Hepatocyte (in vitro differentiated cells): ENCODE data around the gene TSNAX. TPM values are rescaled to one million over a fixed set of nuclear protein-coding genes. Genes with fewer than 3 reads are reported as not detected.

Experiments used
- DNase-seq: peaks from one replicate; pipeline ENCODE4 v3.0.0-alpha.2; 2016; ENCODE audit warnings: low spot score
- H2AFZ ChIP-seq: fragments of 200-600 bp; sonication (generic); 2 replicates; pipeline ENCODE4 v1.6.0; 2016; ENCODE audit warnings: antibody characterized with exemption, mild to moderate bottlenecking
- H3K27ac ChIP-seq: fragments of 200-600 bp; sonication (generic); 2 replicates; pipeline ENCODE4 v1.5.1; 2016; ENCODE audit warnings: mild to moderate bottlenecking
- H3K27me3 ChIP-seq: fragments of 200-600 bp; sonication (generic); 2 replicates; pipeline ENCODE4 v1.6.1; 2016
- H3K36me3 ChIP-seq: fragments of 200-600 bp; sonication (generic); replicated peaks from 2 replicates; pipeline ENCODE4 v1.5.1; 2016; ENCODE audit warnings: low read depth; ENCODE audit not compliant: insufficient read depth
- H3K4me1 ChIP-seq: fragments of 200-600 bp; sonication (generic); 2 replicates; pipeline ENCODE4 v1.5.1; 2016; ENCODE audit warnings: mild to moderate bottlenecking, moderate library complexity; ENCODE audit not compliant: insufficient read depth
- H3K4me2 ChIP-seq: fragments of 200-600 bp; sonication (generic); 2 replicates; pipeline ENCODE4 v1.6.0; 2016
- H3K4me3 ChIP-seq: fragments of 200-600 bp; sonication (generic); 2 replicates; pipeline ENCODE4 v1.5.1; 2016; ENCODE audit warnings: mild to moderate bottlenecking
- H3K79me2 ChIP-seq: fragments of 200-600 bp; sonication (generic); 2 replicates; pipeline ENCODE4 v1.6.0; 2017; ENCODE audit warnings: mild to moderate bottlenecking
- H3K9me2 ChIP-seq: fragments of 200-600 bp; sonication (generic); replicated peaks from 2 replicates; pipeline ENCODE4 v1.6.0; 2017; ENCODE audit warnings: mild to moderate bottlenecking; ENCODE audit not compliant: insufficient read depth
- H3K9me3 ChIP-seq: fragments of 200-600 bp; sonication (generic); 2 replicates; pipeline ENCODE4 v1.5.1; 2016; ENCODE audit warnings: low read depth, mild to moderate bottlenecking
- H4K20me1 ChIP-seq: fragments of 200-600 bp; sonication (generic); 2 replicates; pipeline ENCODE4 v1.6.0; 2016; ENCODE audit warnings: mild to moderate bottlenecking; ENCODE audit not compliant: insufficient read depth, poor library complexity, severe bottlenecking
- EZH2 ChIP-seq: fragments of 200-600 bp; sonication (generic); IDR thresholded peaks from 2 replicates; pipeline ENCODE4 v1.6.1; 2016; ENCODE audit warnings: antibody characterized with exemption, mild to moderate bottlenecking, borderline replicate concordance
- EZH2phosphoT487 ChIP-seq: fragments of 200-600 bp; sonication (generic); IDR thresholded peaks from one replicate; pipeline ENCODE4 v1.6.1; 2018; ENCODE audit warnings: antibody characterized with exemption, mild to moderate bottlenecking, low read depth, moderate library complexity; ENCODE audit not compliant: unreplicated experiment, severe bottlenecking
- WGBS: methylation state at CpG from one replicate; pipeline ENCODE4 v1.1.6; 2016; ENCODE audit warnings: low lambda C conversion rate; ENCODE audit errors: missing lambda C conversion rate; 5-methylcytosine and 5-hydroxymethylcytosine counted together
- polyA plus RNA-seq: library from polyadenylated mRNA; unstranded; fragments of >200 nt; fragmentation: Nextera tagmentation; extraction: Ambion mirVana; gene quantifications from 2 replicates; pipeline ENCODE4 v1.2.1, GENCODE V29; 2016
- total RNA-seq: library from RNA; depleted of rRNA; stranded (reverse); fragments of >200 nt; gene quantifications from 2 replicates; pipeline ENCODE4 v1.2.3, GENCODE V29; 2014
- TF ChIP-seq, protein P1 (sequence below): fragments of 200-600 bp; sonication (generic); IDR thresholded peaks from 2 replicates; pipeline ENCODE4 v1.5.1; 2016; ENCODE audit warnings: antibody characterized with exemption, mild to moderate bottlenecking; ENCODE audit not compliant: poor library complexity

Gene TSNAX
- total and polyA plus RNA-seq, 2 experiments from 2014 or later: 26.8 to 42.2 TPM

DNA sequence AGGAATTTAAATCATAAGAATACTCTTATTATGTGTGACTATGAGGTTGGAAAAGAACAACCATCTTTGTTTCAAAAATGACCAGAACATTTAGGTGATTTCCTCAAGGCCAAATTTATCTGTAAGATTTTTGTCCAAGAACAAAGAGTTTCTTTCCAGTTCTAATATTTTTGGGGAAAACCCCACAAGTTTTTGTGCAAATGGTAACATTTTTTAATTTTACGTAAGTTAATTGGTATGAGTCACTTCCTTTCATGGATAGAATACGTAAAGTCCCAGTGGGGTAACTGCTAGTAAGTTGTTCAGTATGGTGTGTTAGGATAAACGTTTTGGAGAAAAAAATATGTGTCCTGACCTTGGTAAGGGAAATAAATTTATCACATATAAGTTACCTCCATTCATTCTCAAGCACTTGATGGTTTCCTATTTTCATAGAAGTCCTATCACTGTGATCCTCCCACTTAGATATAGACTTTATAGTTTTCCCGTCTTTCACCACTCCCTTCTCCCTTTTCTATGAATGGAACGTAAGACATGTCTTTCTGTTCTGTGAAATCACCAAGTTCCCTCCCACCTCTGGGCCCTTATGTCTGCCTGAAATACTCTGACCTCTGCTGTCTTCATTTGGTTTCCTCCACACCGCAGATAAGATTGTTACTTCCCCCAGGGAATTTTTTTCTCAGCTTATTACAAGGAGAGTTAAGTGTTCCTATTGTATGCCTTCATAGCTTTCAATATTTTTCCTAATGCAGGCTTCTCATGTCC, 34.9 kb upstream of the TSNAX start:
- WGBS: 62% methylated on average over 6 of the region's 6 CpGs
- H3K4me3 ChIP-seq: no peak overlapping the region
- no peaks in the 10 kb centered on the region for H3K9me2 ChIP-seq
- no peak for DNase-seq
- no peaks in the 10 kb centered on the region for H3K79me2 ChIP-seq
- TF ChIP-seq EZH2phosphoT487 (no peak), EZH2 (no peak)
- TF ChIP-seq, protein P1, sequence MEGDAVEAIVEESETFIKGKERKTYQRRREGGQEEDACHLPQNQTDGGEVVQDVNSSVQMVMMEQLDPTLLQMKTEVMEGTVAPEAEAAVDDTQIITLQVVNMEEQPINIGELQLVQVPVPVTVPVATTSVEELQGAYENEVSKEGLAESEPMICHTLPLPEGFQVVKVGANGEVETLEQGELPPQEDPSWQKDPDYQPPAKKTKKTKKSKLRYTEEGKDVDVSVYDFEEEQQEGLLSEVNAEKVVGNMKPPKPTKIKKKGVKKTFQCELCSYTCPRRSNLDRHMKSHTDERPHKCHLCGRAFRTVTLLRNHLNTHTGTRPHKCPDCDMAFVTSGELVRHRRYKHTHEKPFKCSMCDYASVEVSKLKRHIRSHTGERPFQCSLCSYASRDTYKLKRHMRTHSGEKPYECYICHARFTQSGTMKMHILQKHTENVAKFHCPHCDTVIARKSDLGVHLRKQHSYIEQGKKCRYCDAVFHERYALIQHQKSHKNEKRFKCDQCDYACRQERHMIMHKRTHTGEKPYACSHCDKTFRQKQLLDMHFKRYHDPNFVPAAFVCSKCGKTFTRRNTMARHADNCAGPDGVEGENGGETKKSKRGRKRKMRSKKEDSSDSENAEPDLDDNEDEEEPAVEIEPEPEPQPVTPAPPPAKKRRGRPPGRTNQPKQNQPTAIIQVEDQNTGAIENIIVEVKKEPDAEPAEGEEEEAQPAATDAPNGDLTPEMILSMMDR: no peak
- no peak overlapping the region for H2AFZ ChIP-seq
- H3K4me2 ChIP-seq: no peak overlapping the region
- H4K20me1 ChIP-seq: no peaks in the 10 kb centered on the region
- H3K27me3 ChIP-seq: no peaks in the 10 kb centered on the region
- H3K4me1 ChIP-seq: no peaks in the 10 kb centered on the region
- H3K36me3 ChIP-seq: no peaks in the 10 kb centered on the region
- H3K9me3 ChIP-seq: no peaks in the 10 kb centered on the region
- H3K27ac ChIP-seq: no peak overlapping the region

DNA sequence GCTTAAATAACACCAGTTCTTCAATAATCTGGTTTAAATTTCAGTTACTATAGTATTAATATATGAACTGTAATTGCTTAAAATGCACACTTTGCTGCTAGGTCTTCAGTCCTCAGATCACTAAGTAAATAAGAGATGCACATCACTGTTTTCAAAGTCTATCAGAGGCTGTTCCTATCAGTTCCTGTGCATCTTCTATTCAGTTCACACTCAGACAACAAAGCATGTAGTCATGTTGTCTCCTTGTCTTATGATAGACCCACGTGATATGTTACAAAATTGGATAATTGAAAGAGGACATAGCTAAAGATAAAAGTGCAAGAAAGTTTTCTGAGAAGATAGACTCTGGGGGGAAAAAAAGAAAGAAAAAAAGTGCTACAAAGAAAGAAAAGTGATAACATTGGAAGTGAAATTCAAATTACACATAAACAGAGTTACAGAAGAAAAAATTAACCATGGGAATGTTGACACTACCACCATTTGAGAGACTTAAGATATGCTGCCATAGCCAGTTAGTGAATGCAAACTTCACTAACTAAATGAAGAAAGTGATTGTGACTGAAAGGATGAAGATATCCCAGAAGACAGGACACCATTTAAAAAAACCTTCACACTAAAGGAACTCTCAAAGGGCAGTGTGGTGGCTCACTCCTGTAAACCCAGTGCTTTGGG, 33.9 kb upstream of the TSNAX start:
- Histone ChIP-seq H3K4me1 (no peaks in the 10 kb centered on the region), H3K9me3 (no peaks in the 10 kb centered on the region), H3K27ac (no peak overlapping the region), H3K36me3 (no peaks in the 10 kb centered on the region), H2AFZ (no peak overlapping the region), H4K20me1 (no peaks in the 10 kb centered on the region), H3K27me3 (no peaks in the 10 kb centered on the region), H3K4me2 (no peak overlapping the region), H3K4me3 (no peak overlapping the region), H3K79me2 (no peaks in the 10 kb centered on the region), H3K9me2 (no peaks in the 10 kb centered on the region)
- no peak for TF ChIP-seq EZH2phosphoT487
- 56% methylated on average over 1 of the region's 1 CpG for WGBS
- no peak for DNase-seq

DNA sequence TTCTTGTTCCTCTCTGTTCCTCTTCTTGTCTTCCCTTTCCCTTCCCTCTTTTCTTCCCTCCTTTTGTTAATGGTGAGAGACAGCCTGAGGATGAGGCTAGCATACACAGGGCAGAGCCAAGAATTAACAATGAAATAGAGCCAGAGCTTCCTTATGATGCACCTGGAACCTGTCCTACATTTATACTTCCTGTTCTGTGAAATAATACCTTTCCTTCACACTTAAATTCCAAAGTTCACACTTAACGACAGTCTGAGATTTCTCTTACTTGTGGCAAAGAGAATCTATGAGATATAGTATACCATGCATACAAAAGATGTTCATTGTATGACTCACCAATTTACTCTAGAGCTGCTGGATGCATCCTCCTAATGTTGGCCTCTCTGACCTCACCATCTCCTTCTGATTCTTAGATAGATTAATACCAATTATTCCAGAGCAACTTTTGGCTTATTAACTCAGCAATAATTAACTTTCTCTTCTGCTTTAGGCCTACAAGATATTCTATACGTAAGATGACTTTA, 30.8 kb upstream of the TSNAX start:
- Histone ChIP-seq H3K79me2 (no peaks in the 10 kb centered on the region), H3K36me3 (no peaks in the 10 kb centered on the region), H3K4me3 (no peak overlapping the region), H3K4me1 (no peaks in the 10 kb centered on the region), H3K4me2 (no peak overlapping the region), H3K27ac (no peak overlapping the region), H3K27me3 (no peaks in the 10 kb centered on the region), H4K20me1 (no peaks in the 10 kb centered on the region), H3K9me2 (no peaks in the 10 kb centered on the region), H2AFZ (no peak overlapping the region), H3K9me3 (no peaks in the 10 kb centered on the region)
- 88% methylated on average over 2 of the region's 2 CpGs for WGBS
- no peak for DNase-seq
- no peak for TF ChIP-seq EZH2phosphoT487
- TF ChIP-seq EZH2: no peak
- TF ChIP-seq, protein P1: no peak
